NCI-H128 (cell line): ENCODE measurements around the gene KRT4.

ENCODE experiments used
- DNase-seq: peaks from one replicate; lab custom pipeline; 2025; ENCODE audit not compliant: unreplicated experiment; lab: John Stamatoyannopoulos, UW

The KRT4 gene

GRCh38 chr12:52822771-52823510 is 9.0 kb upstream of the KRT4 start:
- DNase-seq: no peak

DNA sequence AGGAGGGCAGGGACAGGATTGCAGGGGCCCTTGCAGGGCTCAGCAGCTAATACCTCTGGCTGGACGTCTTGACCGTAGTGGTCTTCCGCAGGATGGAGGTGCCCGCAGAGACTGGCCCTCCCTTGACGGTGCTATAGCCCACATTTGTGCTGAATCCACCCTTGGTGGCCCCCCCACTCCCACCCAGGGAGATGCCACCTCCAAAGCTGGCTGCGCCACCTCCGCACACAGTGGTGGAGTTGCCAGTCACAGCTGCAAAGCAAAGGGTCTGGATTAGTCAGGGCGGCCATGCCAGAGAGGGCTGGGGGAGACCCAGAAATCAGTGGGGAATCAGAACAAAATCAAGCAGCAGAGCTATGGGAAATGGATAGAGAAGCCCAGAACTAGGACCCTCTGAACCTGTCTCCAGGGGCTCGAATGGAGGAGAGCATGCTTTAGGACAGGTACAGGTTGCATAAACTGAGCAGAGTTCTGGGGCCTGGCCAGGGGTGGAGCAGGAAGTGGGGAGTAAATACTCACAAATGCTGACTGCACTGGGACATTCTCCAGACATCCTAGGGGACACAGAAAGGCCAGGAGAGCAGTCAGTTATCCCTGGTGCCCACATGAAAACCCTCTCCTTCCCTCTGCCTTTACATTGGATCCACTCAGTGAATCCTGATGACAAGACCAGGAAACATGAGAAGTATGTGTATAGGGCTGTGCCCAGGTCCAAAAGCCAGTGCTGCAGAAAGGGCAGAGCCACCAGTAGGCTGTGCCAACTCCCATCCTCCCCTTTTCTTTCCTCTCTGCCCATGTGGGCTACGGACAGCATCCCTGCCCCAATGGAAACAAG is 8.1 kb upstream of the KRT4 start:
- no peak for DNase-seq

- DNase-seq: no peak
These were observed 7.3 kb upstream of the KRT4 start for GRCh38 chr12:52821071-52821730.

- DNase-seq: no peak
These were observed 6.6 kb upstream of the KRT4 start for GRCh38 chr12:52820521-52820920.

DNA sequence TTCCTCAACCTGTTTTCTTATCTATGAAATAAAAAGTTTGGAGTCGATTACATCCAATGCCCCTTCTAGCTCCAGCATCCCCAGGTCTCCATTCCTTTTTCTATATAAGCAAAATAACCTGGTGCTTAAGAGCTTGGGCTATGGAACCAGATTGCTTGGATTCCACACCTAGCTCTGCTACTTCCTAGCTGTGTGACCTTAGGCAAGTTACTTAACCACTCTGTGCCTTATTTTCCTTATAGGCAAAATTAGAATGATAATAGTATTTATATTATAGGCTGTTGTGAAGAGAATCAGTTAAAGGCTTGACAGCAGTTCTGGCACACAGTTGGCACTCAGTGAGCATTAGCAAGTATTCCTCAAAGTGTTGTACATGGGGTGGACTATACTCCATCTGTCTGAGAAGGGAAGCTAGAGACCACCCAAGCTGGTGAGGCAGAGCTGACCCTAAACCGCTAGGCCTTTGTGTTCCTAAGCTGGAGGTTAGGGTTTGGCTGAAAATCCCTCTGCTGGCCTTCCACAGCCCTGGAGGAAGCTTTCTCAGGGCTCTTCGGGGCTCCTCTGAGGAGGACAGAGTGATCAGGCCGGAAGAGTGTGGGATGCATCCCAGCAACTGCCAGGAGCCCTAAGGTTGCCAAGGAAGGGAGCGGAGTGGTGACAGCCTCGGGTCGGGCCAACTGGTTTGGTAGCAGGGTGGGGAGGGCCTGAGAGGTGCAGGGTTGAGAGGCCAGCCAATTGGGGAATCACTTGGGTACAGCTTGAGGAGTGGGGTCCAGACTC is 6.0 kb upstream of the KRT4 start:
- no peak for DNase-seq

- no peak for DNase-seq
These were observed 5.0 kb upstream of the KRT4 start for GRCh38 chr12:52818887-52819420.

DNA sequence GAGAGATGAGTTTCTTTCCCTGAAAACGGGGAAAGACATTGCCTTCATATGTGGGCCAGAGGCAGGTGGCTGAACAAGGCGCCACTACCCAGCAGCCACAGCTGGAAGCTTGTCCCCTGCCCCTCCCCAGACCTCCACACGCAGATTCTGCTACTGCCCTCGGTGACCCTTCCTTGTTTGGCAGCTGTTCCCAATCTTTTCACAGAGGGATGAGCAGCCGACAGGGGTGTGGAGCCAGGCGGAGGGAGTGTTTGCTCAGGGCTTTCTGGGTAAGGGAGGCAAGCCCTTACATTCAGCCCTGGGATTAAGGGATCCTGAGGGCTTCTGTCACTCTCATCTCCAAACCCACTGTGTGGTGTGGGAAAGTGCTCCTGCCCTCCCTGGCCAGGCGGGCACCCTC is 4.5 kb upstream of the KRT4 start:
- no peak for DNase-seq

DNA sequence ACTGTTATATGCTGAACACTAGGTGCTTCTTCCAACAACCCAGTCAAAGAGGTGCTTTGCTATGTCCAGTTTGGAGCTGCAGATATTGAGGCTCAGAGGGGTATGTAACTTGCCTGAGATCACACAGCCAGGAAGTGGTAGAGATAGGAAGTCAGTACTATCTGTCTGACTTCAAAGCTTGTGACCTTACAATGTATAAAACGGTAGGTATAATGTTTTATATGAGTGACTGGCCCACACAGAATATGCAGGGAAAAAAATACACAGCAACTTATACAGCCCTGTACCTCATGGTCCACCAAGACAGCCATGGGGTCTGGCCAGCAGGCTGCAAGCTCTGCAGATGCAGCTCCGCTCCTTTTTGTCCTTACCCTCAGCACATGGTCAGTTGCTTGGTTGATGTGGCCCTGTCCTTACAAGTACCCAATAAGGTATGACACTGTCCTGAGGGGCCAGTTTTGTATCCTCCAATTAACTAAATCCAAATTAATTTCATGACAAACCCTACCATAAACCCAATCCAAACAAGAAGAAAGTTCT is 3.9 kb upstream of the KRT4 start:
- no peak for DNase-seq

DNA sequence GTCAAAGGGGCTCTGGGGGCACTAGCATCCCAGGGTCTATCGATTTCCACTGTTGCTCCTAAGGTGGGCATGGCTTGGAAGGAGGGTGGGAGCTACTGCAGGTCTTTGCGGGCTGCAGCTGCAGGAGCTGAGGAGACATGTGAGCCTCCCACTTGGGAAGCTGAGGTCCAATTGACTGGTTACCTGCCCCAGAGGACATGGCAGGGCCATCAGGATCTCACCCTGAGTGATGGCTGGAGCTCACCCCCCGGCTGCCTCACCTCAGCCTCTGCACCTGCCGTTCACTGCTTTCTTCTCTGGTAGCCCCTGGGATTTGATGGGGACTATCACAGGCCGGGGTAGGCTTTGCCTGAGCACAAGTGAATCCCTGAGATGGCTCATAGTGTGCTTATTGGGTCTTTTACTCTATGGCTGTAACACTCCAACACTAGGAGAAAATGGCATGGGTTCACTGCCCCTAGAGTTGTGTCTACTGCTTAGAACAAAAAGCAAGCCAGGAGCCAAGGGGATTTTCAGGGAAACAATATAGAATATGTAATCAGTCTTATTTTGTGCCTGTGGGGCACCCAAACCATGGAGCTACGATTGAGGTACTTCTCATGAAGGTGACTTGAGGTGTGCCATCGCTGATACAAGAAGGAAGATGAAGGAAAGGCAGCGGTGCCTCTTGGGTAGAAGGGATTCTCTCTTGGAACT is 3.2 kb upstream of the KRT4 start:
- no peak for DNase-seq

DNA sequence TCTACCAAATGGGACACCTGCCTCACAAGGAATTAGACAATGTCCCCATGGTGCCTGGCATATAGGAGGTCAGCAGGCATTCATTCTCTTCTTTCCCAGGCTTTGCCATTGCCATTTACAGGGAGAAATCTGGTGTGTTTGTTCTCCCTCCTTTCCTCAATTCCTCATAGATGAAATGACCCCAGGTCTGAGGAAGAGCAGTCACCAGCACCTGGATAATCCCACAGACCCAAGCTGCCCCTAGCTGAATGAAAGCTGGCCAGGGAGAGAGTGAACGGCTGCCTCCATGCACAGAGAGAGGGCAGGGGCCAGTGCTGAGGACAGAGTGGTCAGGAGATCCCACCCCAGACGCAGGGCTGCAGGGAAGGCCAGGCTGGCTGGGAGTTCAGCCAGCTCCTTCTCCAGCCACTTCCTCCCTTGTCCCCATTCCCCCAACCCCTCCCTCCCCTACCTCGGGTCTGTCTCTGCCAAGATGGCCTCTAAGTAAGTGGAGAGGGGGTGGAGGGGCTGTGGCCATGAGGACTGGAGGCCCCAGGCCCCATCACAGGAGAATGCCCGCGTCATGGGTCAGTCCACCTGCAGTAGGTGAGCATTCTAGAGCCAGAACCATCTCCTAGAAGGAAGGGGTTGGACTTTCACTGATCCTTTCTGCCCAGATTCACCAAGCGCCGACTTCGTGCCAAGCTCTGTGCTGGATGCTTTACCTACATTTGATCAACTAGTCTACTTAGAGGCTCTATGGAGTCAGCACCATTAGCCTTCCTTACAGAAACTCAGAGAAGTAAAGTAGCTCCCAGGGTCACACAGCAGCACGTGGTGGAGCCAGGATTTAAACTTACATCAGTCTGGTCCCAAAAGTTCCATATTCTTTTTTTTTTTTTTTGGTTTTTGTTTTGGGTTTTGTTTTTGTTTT is 2.0 kb upstream of the KRT4 start:
- DNase-seq: no peak

DNA sequence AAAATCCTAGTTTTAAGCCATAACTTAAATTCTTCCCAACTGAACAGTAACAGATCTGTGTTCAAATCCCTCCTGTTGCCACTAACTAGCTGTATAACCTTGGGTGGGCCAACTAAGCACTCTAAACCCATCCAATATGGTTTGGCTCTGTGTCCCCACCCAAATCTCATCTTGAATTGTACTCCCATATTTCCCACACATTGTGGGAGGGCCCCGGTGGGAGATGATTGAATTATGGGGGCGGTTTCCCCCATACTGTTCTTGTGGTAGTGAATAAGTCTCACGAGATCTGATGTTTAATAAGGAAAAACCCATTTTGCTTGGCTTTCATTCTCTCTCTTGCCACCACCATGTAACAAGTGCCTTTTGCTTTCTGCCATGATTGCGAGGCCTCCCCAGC is 1.2 kb upstream of the KRT4 start:
- DNase-seq: no peak

DNA sequence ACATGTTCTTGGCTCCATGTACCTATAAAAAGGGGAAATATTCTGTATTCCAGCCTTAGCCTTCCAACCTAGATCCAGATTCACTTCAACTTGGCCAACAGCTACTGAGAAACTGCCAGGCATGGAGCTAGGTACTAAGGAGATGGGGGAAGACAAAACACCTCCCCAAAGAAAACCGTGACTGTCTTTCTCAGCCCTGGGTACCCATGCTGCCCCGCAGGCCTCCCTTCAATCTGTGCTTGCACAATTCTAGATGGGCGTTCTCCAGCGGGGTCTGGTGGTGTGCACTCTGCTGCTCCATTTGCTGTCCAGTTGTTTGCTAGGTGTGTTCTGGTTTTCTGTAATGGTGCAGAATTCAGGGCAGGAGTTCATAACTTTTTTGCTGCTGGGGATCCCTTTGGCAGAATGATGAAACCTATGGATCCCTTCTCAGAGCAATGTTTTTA is 817 bp upstream of the KRT4 start:
- no peak for DNase-seq

DNA sequence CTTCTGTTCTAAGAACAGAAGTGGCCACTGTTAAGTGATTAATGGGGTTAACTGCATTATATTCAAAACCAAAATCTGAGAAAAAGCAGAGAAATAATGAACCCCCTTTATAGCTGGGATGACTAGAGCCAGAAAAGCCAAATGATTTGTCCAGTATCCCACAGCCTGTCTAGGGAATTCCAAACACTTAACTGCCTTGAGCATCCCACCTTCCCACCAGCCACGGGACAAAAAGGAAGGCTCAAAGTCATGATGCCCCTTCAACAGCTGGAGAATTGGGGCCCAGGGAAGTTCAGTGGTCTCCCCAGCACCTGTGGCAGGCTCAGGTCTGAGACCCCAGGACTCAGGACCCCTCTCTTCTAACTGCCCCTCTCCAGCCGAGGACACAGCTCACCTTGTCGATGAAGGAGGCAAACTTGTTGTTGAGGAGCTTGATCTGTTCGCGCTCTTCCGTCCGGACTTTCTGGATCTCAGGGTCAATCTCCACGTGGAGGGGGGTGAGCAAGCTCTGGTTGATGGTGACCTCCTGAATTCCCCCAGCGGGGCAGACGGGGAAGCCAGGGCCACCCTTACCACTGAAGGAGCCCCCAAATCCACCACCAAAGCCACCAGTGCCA is 605 bp downstream of the KRT4 start:
- DNase-seq: no peak

DNA sequence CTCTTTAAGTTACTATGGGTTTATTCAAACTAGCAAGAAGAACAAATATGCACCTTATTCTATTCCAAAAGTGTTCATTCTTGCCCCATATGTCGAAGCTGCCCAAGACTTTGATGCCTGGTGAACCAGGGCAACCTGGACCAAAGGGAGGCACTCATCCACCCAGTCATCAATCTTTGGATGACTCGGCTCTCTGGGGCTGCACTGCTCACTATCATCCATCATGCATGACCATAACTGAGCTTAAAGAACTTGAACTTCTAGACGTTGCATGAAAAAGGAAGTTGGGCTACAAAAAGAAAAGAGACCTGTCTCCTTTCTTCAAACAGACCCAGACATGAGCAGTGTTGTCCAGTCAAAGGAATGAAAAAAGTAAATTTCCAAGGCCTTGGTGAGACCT is 1.2 kb downstream of the KRT4 start:
- DNase-seq: no peak

DNA sequence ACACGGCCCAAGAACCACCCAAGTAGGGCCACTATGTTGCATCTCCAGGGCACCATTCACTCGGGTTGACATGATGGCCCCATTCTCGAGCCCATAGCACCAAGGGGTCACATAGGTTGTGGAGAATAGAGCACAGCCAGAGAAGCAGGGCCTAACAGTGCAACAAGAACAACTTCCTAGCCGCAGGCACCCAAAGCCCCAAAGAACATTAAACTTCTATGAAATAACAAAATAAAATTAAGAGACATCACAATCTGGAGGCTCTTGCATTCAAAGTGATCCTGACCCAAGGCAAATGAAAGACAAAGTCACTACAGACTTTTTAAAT is 1.9 kb downstream of the KRT4 start:
- no peak for DNase-seq

GRCh38 chr12:52811191-52812072 is 2.5 kb downstream of the KRT4 start:
- DNase-seq: no peak

DNA sequence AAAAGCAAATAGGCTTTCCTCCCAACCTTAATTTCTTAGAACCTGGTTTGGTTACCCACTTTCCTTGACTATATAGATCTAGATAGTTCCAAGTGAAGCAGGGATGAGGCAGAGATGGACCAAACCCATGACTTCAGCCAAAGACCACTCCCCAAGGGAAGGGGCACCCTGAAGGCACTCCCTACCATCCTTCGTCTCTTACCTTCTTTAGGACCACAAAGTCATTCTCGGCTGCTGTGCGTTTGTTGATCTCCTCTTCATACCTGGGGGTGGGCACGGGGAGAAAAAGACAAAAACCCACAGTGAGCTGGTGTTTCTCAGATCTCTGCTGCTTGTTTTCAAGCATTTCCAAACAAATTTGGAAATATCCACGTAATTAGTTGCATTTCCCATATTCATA is 3.4 kb downstream of the KRT4 start:
- no peak for DNase-seq

- no peak for DNase-seq
These were observed 4.8 kb downstream of the KRT4 start for GRCh38 chr12:52809166-52809565.
